Measurements from ENCODE around the gene ZNF200. TPM values are rescaled to one million over a fixed set of nuclear protein-coding genes. Genes with fewer than 3 reads are reported as not detected.

Gene ZNF200
- total RNA-seq, 1 donor from 2014 or later: 11.2 TPM

DNA sequence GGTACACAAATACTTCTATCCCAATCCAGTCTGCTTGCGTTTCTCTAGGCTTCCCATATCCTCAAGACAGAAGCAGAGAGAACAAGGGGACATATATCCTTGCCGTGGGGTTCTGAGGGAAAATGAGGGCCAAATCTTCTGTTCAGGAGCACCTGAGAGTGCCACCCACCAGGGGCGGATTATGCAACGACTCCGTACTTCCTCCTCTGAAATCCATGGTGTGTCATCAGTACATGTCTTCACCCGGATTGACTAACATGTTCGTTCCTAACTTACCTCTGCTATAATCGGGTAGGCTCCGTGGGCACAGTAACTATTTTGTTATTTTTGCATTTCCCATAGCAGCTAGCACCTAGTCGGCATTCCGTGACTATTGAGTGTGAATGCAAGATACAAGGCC lies 7.8 kb upstream of the ZNF200 start:
- TF ChIP-seq, protein P1, sequence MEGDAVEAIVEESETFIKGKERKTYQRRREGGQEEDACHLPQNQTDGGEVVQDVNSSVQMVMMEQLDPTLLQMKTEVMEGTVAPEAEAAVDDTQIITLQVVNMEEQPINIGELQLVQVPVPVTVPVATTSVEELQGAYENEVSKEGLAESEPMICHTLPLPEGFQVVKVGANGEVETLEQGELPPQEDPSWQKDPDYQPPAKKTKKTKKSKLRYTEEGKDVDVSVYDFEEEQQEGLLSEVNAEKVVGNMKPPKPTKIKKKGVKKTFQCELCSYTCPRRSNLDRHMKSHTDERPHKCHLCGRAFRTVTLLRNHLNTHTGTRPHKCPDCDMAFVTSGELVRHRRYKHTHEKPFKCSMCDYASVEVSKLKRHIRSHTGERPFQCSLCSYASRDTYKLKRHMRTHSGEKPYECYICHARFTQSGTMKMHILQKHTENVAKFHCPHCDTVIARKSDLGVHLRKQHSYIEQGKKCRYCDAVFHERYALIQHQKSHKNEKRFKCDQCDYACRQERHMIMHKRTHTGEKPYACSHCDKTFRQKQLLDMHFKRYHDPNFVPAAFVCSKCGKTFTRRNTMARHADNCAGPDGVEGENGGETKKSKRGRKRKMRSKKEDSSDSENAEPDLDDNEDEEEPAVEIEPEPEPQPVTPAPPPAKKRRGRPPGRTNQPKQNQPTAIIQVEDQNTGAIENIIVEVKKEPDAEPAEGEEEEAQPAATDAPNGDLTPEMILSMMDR (IDR thresholded peaks at IDR 0.05; ENCODE audit: unreplicated experiment): no peak
- Mint-ChIP-seq H3K4me3 (ENCODE audit: low read depth) (no peak overlapping the region), H3K27ac (no peak overlapping the region), H3K27me3 (peaks cover 18% of the 10 kb centered on the region), H3K36me3 (ENCODE audit: insufficient read depth) (no peaks in the 10 kb centered on the region), H3K9me3 (ENCODE audit: low read depth) (no peaks in the 10 kb centered on the region), H3K4me1 (ENCODE audit: low read depth) (no peaks in the 10 kb centered on the region)
- DNase-seq (ENCODE audit: low spot score, unreplicated experiment): no peak

DNA sequence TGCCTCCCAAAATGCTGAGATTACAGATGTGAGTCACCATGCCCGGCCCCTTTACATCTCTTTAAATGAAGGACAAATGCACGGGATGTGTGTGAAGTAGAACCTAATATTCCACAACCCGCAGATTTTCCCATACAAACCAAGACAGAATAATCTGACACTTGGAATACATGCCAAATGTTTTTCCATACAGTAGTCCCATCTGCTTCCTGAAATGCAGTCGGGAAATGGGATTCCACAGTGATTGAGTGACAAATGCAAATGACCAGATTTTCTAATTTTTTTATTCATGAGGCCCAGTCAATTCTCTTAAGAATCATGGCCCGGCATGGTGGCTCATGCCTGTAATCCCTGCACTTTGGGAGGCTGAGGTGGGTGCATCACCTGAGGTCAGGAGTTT lies 6.8 kb upstream of the ZNF200 start:
- H3K9me3 Mint-ChIP-seq (ENCODE audit: low read depth): peaks cover 3% of the 10 kb centered on the region
- TF ChIP-seq, protein P1 (IDR thresholded peaks at IDR 0.05; ENCODE audit: unreplicated experiment): no peak
- no peak overlapping the region for H3K27ac Mint-ChIP-seq
- DNase-seq (ENCODE audit: low spot score, unreplicated experiment): no peak
- H3K4me1 Mint-ChIP-seq (ENCODE audit: low read depth): no peaks in the 10 kb centered on the region
- H3K4me3 Mint-ChIP-seq (ENCODE audit: low read depth): no peak overlapping the region
- H3K27me3 Mint-ChIP-seq: peaks cover 18% of the 10 kb centered on the region
- H3K36me3 Mint-ChIP-seq (ENCODE audit: insufficient read depth): no peaks in the 10 kb centered on the region

DNA sequence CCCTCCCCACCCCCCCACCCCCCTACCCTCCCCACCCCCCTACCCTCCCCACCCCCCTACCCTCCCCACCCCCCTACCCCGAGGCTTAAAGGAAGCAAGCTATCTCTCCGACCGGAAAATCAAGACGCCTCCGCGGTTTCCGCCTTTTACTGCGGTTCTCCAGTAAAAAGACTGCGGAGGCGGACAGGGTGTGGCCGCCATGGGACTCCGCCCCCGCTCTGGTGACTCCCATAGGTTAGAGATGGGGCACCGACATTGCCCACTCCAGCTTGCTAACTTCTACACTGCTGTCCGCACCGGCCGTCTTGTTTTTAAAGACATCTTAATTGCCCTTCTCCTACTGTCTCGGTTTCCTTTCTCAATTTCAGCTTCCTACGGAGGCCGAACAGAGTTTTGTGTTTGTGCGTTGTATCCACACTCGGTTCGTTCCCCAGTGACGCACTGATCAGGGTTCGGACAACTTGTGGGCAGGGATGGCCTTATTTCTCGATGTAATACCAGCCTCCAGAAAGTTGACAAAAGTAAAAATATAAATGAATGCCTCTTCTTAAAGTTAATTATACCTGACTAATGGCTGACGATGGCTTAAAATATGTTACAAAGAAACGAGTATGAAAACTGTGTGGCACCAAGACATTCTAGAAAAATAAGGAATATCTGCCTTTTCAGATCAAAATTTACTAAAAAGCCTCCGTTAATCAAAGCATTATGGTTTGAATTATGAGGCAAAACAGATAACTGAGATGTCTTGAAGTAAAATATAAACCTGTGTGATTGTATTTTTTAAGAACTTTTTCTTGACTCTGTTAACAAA lies 1.1 kb upstream of the ZNF200 start:
- DNase-seq (ENCODE audit: low spot score, unreplicated experiment): no peak
- Mint-ChIP-seq H3K36me3 (ENCODE audit: insufficient read depth) (peaks cover 27% of the 10 kb centered on the region), H3K27ac (no peak overlapping the region), H3K27me3 (peaks cover 2% of the 10 kb centered on the region), H3K4me3 (ENCODE audit: low read depth) (peak overlapping the region; percentile 70), H3K9me3 (ENCODE audit: low read depth) (peaks cover 21% of the 10 kb centered on the region), H3K4me1 (ENCODE audit: low read depth) (peaks cover 7% of the 10 kb centered on the region)
- TF ChIP-seq, protein P1 (IDR thresholded peaks at IDR 0.05; ENCODE audit: unreplicated experiment): no peak

DNA sequence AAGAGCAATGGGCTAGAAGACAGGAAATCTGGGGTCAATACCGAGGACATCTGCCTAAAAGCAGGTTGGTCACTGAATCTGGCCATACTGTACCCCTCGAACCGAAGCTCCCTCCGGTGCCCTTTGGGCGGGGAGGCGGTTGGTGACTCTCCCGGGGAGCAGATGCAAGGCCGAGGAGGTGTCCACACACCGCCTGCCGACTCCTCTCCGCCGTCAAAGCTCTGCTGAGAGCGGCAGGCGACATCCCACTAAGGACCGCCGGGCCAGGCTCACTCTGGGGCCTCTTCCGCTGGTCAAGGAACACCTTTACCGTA lies 458 bp downstream of the ZNF200 start:
- Mint-ChIP-seq H3K36me3 (ENCODE audit: insufficient read depth) (peaks cover 40% of the 10 kb centered on the region), H3K9me3 (ENCODE audit: low read depth) (peaks cover 33% of the 10 kb centered on the region)
- TF ChIP-seq, protein P1 (IDR thresholded peaks at IDR 0.05; ENCODE audit: unreplicated experiment): no peak

DNA sequence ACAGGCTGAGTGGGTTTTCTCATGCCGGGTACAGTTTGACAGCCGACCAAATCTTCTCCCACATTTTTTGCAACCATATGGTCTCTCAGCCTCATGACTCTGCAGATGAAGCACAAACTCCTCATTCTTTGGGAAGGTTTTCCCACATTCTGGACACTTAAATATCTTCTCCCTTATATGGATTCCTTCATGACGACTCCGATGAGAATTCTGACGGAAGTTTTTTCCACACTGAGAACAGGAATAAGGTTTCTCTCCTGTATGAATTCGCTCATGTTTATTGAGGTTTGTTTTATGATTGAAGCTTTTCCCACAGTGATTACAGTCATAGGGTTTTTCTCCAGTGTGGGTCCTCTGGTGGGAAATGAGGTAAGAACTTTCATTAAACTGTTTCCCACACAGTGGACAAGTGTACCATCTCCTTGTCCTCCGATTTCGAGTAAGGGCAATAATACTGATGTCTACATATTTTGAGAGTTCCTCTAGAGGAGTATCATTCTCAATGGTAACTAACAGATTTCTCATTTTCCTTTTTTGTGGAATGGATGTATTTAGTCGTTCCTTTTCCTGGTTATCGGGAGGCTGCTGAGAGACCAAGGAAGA lies 10.9 kb downstream of the ZNF200 start:
- Mint-ChIP-seq H3K4me1 (ENCODE audit: low read depth) (no peaks in the 10 kb centered on the region), H3K27me3 (no peaks in the 10 kb centered on the region), H3K4me3 (ENCODE audit: low read depth) (no peak overlapping the region), H3K36me3 (ENCODE audit: insufficient read depth) (peaks cover 68% of the 10 kb centered on the region), H3K9me3 (ENCODE audit: low read depth) (peaks cover 40% of the 10 kb centered on the region), H3K27ac (no peak overlapping the region)
- DNase-seq (ENCODE audit: low spot score, unreplicated experiment): no peak
- TF ChIP-seq, protein P1 (IDR thresholded peaks at IDR 0.05; ENCODE audit: unreplicated experiment): no peak

More for the DNA sequence above, 458 bp downstream of the ZNF200 start:
- H3K4me1 Mint-ChIP-seq (ENCODE audit: low read depth): peaks cover 7% of the 10 kb centered on the region
- DNase-seq (ENCODE audit: low spot score, unreplicated experiment): no peak
- H3K4me3 Mint-ChIP-seq (ENCODE audit: low read depth): peak overlapping the region; percentile 93
- H3K27ac Mint-ChIP-seq: peak overlapping the region; percentile 82
- no peaks in the 10 kb centered on the region for H3K27me3 Mint-ChIP-seq
